NT2/D1 (cell line): ENCODE results near the gene TMEM271.

Source experiments
- SUZ12 ChIP-seq: IDR thresholded peaks from 2 replicates; pipeline ENCODE4 v1.6.1; 2011; ENCODE audit not compliant: insufficient read length, insufficient read depth; ENCODE audit errors: extremely low read depth
- YY1 ChIP-seq: IDR thresholded peaks from 2 replicates; pipeline ENCODE4 v1.6.1; 2011; ENCODE audit not compliant: insufficient read length, insufficient read depth

GRCh38 chr4:616911-617643 lies 41.0 kb upstream of the TMEM271 start:
- TF ChIP-seq SUZ12 (no peak), YY1 (no peak)
